Glomerular visceral epithelial cell (primary cell): ENCODE data around the gene CASP4.
"Not testable (repeated sequence)": the region's sequence is repeated elsewhere in the genome, so short reads cannot be mapped to it uniquely, and the experiment has no call there.

Experiments used
- DNase-seq: peaks from one replicate; pipeline ENCODE4 v3.0.0-alpha.2; 2016; ENCODE audit errors: extremely low spot score

The CASP4 gene

DNA sequence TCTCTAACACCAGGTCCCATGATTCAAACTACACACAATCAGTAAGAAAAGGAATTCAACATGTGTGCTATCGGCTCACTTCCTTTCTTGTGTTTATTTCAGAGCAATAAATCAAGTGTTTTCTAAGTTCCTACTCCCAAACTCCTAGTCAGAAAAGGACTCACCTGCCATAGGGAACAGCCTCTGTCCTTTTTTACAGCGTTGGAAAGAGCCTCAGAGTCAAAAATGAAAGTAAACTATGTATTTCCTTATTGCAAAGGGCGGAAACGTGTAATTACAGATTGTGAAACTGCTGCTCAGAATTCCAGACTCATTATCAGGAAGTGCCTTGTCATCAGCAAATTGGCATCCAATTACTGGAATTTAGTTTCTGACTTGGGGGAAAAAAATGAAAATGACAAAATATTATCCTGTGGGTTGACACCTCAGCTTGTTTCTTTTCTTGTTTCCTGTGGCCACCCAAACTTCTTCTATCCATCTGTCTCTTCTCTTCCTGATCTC, at the start of gene CASP4:
TSS of gene CASP4 (minus strand) at position 220 of the 501 bp plus-strand sequence. CDS start at position 171, 49 bp downstream.
- DNase-seq: peak; percentile 52

DNA sequence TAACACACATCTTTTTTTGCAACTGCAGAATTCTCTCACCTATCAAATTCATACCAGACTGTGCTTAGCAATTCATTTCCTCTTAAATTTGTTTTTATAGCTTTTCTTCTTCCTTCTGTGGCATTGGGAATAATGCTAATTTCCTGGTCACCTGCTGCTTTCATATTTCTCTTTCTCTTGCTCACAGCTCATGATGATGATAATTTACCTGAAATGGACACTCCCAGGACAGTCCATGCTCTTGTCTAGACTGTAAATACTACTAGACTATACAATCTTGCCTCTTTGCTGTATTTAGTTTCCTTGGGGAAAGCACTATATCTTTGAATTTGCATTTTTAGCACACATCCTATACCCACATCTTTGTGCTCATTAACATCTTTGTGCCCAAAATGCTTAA, 39.1 kb upstream of the CASP4 start:
- no peak for DNase-seq

DNA sequence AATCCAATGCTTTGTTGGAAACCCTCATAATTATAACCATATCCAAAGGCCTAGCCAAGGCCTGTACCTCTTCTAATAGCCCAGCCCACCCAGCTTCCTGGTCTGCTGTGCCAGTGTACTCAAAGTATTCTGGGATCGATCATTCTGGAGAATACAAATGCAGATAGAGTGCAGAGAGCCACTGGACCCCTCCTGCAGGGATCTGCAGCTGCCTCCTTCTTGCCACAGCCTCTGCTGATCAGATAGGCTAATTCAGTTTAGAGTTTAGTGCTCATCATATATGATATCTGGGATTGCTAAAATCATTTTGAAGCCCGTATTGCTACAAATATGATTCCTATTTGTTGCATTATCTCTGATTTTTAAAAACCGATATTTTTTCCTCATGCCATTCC, 37.1 kb upstream of the CASP4 start:
- DNase-seq: no peak

DNA sequence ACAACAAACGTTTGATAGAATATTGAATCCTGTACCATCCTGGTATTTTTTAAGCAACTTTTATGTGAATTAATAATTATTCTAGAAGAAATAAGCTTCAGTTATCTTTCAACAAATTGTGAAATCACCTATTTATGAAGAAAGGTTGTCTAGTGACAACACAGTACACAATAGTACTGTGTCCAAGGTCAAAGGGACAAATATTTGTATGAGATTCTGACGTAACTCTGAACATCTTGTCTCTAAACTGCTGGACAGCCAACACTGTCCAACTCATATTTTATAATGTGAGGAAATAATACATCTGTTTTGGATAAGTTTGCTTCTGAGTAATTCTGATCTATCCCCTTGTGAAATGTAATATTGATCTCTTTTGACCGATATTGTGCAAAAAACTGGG, 35.6 kb upstream of the CASP4 start:
- no peak for DNase-seq

DNA sequence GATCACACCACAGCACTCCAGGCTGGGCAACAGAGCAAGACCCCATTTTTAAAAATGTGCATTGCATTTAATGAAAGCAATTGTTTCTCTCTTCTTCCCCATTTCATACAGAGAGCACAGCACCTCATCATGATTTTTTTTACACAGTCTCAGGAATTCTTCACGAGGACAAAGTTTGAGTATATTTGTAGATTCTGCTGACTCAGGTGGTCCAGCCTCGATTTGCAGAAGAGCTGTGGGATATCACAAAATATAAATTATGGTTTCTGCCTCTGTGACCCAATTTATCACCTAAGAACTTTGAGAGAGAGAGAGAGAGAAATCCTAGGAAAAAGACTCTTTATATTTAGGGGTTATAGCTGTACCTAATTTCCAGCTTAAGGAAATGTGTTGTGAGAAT, 34.8 kb upstream of the CASP4 start:
- no peak for DNase-seq

- no peak for DNase-seq
These were observed 32.4 kb upstream of the CASP4 start for GRCh38 chr11:105000797-105001196.

- peak; percentile 37 for DNase-seq
These were observed 31.8 kb upstream of the CASP4 start for GRCh38 chr11:105000167-105000566.

GRCh38 chr11:104999721-105000120, 31.3 kb upstream of the CASP4 start:
- DNase-seq: peak; percentile 9

DNA sequence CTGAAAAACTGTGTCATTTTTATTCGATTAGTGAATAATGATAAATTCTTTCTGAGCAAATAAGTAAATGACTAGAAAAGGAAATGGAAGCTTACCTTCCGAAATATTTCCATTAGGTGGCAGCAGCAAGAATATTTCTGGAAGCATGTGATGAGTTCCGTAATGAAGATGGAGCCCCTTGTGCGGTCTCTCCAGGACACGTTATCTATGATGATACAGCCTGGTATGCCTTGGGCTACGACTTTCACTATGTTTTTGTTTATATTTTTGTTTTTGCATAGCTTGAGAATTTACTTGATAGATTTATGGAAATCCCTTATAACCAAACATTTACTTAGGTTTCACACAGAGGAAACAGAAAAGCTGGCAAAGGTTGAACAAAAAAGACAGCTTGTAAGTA, 28.9 kb upstream of the CASP4 start:
- DNase-seq: no peak

DNA sequence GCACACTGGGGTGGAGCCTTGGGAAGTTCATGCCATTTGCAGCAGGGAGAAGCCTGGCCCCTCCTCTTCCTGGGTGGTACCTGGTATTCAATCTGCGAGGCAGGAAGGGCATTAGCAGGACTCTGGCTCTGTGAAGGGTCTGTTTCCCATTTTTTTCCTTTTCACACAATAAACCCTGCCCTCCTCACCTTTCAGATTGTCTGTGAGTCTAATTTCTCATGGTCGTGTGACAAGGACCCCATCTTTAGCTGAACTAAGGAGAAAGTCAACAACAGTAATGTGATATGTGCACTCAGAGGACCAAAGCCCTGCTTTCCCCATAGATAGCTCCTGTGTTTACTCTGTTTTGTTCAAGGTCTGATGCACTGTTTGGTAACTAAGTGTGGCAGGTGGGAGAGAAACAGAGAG, 26.6 kb upstream of the CASP4 start:
- no peak for DNase-seq

GRCh38 chr11:104992781-104993180, 24.4 kb upstream of the CASP4 start:
- DNase-seq: no peak

- no peak for DNase-seq
These were observed 23.6 kb upstream of the CASP4 start for GRCh38 chr11:104991994-104992393.

DNA sequence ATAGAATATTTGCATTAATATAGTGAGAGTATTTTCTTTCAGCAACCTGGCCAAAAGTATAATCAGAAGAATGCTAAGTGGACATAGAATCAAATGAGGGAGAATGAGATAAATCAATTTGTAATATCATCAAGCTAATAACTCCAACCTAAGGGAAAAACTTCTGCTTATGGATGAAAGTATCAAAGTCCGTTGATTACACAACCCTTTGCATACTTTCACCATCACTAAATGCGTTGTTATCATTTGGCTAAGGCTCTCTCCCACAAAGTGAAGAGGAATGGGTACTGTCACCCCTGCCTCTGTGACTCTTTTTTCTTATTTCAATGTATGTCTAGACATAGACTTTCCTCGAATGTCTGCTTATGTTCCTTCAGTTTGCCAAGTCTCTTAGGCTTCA, 16.4 kb upstream of the CASP4 start:
- DNase-seq: no peak

- no peak for DNase-seq
These were observed 11.5 kb upstream of the CASP4 start for GRCh38 chr11:104979839-104980238.

GRCh38 chr11:104973616-104974015, 5.2 kb upstream of the CASP4 start:
- no peak for DNase-seq

GRCh38 chr11:104972924-104973323, 4.5 kb upstream of the CASP4 start:
- DNase-seq: not testable (repeated sequence)

DNA sequence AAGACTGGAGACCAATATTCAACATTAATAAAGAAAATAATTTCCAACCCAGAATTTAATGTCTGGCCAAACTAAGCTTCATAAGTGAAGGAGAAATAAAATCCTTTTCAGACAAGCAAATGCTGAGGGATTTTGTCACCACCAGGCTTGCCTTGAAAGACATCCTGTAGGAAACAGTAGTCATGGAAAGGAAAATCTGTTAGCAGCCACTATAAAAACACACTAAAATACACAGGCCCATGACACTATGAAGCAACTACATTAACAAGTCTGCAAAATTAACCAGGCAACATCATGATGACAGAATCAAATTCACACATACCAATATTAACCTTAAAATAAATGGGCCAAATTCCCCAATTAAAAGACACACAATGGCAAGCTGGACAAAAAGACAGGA, 2.4 kb upstream of the CASP4 start:
- DNase-seq: no peak

GRCh38 chr11:104968856-104969776, 742 bp upstream of the CASP4 start:
- peak; percentile 24 for DNase-seq

DNA sequence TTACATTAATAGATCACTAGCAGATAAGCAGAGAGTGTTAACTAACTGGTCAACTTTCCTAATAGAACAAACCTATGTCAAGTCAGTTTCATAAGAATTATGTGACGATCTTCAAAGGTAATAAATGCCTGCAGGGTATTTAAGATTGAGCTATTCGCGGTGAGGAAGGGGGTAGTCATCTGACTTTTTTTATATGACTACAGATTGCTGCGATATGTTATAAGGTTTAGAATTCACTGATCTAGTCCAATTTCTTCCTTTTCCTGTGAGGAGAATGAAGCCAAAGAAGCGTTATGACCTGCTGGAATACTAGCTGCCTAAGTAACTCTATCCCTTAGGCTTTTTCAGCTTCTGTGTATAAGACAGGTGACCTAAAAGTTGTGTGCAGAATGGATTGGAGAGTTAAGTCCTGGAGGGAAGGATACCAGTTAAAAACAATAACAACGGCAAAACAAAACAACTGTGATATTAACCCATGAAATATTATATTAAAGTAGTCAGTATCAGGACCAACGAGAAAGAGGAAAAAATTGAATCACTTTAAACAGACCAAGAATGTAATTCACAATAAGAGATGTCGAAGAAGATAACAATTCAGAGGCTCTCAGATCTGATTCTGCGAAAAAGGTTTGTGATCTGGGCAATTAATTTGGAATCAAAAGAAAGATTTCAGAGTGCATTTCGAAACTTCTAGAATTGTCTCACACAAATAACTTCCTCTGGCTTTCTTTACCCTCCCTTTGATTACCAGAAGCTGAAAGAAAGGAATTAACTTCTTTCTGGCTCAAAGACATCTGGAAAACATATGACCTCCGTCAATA, 630 bp downstream of the CASP4 start:
- DNase-seq: peak; percentile 1

DNA sequence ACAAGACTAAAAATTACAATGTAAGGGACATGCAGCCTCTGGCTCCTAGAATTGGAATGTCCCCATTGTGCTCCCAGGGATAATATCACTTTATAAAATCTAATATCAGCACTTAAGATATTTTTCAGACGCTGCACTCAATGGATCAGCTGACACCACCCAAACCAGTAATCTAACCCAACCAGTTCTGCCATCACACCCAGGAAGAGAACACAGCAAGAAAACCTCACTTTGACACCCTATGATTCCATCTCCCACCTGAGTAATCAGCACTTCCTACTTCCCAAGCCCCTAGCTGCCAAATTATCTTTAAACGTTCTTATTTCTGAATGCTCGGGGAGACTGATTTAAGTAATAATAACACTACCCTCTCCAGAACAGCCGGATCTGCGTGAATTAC, 2.6 kb downstream of the CASP4 start:
- no peak for DNase-seq

DNA sequence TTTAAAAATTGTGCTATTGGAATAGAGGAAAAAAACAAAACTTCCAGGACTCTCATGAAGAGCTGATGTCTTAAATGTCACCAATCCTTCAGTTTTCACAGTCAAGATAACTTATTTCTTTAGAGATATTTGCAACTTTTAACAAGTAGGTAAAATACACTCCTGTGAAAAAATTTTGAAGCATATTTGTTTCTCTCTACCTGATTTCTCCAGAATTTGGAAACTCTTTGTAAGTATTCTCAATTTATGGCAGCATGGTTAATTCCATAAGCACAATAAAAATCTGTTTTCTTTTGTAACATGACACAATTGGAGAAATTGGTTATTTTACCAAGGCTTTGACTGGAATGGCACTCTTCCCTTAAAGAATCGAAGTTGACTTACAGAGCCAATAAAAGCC, 4.1 kb downstream of the CASP4 start:
- DNase-seq: no peak

DNA sequence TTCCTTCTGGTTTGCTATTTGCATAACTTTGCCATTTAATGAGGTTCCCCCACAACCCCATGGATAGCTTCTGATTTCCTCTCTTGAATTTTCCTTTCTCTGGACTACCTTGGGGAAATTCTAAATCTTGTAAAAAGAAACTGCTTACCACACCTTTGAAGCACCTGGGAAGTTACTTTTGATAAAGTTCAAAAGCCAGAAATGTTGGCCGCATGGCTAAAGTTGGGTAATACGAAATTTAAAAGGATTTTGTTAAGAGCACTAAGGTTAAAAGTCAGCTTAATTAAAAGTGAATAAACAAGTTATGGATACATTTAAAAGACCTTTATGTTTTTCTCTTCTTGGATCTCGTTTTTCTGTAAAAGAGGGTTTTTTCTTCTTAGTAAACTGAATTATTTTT, 5.5 kb downstream of the CASP4 start:
- no peak for DNase-seq

DNA sequence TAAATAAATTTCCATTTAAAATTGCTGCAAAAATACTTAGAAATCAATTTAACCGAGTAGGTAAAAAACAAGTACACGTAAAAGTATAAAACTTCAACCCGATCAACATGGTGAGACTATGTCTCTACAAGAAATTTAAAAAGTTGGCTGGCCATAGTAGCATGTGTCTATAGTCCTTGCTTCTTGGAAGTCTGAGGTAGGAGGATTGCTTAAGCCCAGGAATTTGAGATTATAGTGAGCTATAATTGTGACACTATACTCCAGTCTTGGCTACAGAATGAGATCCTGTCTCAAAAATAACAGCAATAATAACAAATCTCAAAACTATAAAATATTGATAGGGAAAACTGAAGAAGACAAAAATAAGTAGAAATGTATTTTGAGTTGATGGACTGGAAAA, 11.1 kb downstream of the CASP4 start:
- DNase-seq: no peak
